NCI-H1105 (cell line): ENCODE data around the gene FAM114A1.

Source experiments
- DNase-seq: peaks from one replicate; lab custom pipeline; 2025; lab: John Stamatoyannopoulos, UW

FAM114A1 gene

DNA sequence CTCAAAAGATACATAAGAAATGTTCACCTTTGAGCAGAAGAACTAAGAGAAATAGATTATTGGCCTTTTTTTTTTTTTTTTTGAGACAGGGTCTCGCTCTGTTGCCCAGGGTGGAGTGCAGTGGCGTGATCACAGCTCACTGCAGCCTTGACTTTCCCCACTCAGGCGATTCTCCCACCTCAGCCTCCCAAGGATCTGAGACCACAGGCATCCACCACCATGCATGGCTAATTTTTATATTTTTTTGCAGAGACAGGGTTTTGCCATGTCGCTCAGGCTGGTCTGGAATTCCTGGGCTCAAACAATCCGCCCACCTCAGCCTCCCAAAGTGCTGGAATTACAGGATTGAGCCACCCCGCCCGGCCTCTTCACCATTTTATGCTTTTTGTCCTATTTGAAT lies 8.1 kb upstream of the FAM114A1 start:
- no peak for DNase-seq

DNA sequence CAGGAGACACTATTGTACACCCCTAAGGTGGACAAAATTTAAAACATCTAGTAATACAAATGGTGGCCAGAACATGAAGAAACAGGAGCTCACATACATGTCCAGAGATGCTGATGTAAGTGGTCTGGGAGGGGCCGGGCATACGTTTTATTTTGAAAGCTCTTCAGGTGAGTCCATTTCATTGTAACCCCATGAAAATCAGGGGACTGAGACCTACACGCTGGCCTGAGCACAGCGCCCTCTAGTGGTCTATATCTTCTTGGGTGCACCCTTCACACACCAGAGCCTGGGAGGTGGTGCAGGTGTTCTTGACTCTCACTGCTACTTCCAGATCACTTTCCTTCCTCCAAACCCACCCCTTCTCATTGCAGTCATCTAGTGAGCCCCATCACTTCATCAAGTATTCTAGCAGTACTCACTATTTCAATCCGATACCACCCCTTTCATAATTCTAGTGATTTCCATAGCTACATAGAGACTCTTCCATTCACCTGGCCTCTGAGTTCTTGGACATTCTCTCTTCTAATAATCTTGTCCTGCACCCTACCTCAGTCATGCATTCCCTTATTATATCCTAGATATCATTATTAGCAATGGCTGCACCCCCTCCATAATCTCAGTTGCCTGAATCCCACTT lies 6.7 kb upstream of the FAM114A1 start:
- peak; percentile 14 for DNase-seq

DNA sequence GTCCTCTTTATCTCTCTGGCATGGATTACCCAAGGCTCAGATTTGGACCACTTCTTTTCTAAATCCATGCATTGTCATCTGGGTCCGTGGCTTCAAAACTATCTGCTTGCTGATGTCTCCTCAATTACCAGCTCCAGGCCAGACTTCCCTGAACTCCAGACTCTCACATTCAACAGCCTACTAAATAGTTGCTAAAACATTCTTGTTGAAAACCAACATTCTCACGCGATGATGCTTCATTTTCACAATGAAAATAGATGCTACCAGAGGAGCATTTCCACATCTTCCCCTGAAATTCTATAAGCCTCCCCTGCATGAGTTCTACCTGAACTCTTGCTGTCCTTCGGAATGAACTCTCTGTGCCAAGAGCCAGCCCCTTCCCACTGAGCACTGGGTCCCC lies 5.8 kb upstream of the FAM114A1 start:
- DNase-seq = no peak

DNA sequence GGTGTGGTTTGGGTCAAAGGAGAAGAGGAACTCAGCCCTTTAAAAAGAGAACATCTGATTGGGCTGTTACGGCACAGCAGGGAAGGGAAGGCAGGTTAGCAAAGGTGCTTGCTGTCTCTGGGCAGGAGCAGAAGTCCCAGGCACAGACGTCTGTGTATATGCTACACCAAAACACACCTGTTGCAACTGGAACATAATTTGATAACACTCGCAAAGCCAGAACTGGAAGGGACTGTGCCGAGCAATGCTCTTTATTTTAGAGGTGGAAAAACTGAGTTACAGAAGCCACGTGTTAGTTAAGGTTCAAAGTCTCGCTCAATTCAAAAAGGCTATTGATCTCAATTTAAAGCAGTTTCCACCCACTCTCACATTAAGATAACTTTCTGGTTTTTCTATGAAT lies 2.2 kb upstream of the FAM114A1 start:
- DNase-seq = no peak

DNA sequence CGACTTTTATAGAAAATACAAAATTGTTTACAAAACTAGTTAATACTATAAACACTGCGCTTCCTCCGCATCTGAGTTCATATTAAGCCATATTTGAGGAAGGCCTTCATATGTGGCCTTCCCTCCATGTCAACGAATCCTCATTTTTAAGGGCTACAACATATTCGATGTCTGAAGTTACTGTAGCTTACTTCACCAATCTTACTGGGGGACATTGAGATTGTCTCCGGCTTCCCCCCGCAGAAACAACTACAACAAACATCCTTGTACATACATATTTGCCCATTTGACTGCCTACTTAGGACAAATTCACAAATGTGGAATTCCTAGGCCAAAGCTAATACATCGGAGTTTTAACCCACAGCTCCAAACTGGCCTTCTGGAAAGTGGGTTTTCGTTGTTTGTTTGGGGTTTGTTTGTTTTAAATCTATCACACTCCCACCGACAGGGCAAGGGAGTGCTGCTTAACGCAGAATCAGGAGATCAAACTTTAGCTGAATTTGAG lies 581 bp upstream of the FAM114A1 start:
- no peak for DNase-seq

DNA sequence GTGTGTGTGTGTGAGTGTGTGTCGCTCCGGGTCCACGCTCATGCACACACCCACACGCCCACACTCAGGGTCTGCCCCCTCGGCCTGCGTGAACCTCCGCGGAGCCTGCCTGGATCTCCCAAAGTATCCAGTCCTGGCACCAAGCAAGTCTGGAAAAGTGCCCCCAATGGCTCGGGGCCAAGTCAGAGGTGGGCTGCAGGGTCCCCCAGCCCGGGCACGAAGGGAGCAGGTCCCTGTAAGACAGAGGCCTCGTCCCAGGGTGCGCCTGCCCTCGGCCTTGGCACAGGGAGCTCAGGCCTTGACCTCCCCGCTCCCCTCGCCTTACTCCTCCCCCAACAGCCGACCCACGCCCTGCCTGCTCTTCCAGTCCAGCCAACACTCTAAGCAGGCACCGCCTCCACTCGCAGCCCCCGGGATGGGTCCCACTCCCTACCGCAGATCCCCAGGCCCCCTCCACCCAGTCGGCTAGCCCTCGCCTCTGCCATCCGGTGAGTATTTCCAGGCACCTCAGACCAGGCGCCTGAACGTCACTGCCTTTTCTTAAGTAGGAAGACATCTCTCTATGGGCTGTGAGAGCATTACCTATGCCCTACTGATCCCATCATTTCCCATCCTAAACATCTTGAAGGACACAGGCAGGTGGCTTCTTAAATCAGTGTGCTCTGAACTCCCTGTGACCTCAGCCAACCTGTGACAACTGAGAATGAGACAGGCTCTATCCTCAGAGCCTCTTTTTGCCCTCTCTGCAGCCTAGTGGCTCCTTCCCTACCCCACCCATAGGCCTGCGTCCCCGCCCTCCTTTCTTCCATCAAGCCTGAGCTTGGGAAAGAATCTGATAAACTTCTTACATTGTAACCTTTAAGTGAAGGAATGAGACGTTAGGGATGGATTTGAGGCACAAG lies 704 bp downstream of the FAM114A1 start:
- no peak for DNase-seq

DNA sequence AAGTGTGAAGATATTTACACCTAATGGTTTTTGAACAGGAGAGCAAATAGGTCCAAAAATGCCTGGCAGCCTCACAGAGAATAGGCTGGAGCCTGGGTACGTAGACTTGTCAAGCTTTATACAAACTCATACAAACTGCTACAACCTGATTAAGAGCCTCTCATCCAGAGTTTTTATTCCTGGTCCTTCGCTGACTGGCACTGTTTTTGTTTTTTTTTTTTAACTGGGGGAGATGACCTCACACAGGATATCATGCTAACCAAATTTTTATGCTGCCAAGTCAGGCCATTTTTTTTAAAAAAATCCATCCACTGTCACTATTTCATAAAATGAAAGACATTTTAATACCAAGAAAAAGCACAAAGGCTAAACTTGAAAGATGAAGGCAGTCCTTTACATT lies 1.9 kb downstream of the FAM114A1 start:
- DNase-seq = no peak

DNA sequence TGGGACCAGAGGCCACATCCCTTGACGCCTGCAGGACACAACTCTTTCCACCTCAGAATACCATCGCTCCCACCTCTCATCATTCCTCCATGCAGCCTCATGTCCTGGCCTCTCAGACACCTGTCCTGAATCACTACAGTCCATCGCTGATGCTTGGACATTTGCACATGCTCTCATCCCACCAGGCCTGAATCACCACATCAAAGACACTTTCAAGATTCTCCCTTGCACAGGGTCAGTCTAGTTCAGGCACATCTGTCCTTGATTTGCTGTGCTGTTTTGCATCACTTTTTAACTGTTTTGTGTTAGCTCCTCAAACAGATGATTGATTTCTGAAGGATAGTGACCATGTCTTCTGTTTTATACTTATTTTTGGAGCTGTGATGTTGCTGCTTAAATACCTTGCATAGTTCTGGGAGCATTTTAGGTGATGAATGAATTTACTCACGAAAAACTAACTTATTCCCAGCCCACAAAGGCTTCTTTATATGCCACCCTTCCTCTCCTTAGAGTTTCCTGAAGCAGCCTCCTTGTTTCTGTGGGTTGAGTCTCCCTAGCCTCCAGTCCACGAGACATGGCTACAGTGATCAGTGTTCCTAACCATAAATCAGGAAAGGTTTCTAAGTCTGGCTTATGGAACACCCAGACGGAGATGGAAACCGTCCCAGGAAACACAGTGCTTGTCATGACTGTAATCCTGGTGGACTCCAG lies 2.6 kb downstream of the FAM114A1 start:
- no peak for DNase-seq

DNA sequence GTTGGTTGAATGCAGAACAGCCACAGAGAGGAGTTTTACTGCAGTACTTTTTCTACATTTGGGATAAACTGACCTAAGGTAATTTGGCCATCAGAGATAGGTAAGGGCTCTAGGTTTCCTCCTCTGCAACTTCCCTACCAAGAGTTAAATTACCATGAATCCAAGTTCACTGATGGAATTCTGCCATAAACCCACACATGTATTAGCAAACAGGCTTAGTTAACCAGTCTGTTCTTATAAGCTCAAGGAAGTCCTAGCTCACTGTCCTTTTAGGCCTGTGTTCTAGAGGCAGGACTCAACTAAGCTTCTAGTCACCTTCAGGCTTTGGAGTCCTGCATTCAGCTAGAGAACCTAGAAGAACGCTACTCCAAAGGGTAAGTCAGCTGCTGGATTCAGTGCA lies 4.0 kb downstream of the FAM114A1 start:
- no peak for DNase-seq

DNA sequence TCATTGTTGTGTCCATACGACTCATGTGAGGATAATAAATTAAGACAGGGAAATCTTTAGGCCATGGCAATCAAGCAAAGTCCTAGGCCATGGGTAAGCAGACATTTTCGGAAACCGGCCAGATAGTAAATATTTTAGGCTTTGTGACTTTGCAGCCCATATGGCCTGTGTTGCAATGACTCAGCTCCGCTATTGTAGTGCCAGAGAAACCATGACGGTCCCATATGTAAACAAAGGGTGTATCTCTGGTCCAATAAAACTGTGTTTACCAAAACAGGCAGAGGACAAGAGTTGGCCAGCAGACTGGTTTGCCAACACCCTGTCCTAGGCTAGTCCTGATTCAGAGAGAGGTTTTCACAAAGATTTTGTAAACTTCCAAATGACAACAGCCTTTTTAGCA lies 5.0 kb downstream of the FAM114A1 start:
- no peak for DNase-seq

DNA sequence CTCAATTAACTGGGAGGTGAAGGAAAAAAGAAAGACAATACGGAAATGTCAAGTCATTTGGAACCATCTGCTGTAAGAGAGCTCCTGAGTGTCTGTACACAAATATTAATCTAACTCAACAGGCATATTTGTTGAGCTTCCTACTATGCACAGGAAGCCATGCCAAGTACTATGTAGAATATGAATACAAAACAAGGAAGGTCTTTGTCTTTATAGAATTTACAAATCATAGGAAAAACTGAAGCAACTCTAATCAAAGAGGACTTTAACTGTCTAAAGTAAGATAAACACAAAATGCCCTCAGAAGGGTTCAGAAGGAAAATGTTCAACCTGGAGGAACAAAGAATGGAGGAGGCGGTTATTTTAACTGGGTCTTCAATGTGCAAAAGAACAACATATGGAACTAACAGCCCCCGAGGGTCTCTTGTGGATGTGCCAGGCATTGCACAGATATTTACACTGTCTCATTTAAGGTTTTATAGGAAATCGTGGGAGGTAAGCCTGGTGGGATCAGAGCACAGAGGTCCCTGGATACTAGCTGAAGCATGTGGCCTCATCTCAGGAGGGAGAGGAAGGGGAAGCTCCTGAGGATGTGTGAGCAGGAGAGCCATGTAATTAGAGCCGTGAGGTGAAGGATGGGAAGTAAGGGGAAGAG lies 5.8 kb downstream of the FAM114A1 start:
- DNase-seq = no peak

DNA sequence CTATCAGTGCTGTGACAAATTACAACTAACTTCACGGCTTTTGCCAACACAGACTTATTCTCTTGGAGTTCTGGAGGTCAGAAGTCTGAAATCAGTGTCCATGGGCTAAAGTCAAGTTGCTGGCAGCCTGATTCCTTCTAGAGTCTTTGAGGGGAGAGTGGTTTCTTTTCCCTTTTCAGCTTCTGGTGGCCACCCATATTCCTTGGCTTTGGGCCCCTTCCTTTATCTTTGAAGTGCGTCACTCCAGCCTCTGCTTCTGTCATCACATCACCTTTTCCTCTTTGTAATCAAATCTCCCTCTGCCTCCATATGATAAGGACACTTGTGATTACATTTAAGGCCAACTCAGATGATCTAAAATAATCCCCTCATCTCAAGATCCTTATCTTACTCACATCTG lies 9.0 kb downstream of the FAM114A1 start:
- no peak for DNase-seq

DNA sequence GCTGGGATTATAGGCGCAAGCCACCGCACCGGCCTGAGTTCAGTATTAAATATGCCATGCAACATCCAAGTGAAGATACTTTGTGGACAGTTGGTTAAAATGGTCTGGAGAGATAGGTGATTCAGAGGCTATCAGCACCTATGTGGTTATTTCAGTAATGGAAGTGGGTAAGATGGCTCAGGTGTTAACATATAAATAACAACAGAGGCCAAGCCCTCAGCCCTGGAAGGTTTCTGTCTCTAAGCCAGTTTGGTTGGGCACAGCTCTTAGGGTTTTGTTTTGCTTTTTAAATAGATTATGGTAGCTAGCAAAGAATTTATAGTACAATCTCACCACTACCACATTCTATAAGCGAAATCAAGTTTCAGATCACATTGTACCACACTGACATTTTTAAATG lies 16.6 kb downstream of the FAM114A1 start:
- no peak for DNase-seq

DNA sequence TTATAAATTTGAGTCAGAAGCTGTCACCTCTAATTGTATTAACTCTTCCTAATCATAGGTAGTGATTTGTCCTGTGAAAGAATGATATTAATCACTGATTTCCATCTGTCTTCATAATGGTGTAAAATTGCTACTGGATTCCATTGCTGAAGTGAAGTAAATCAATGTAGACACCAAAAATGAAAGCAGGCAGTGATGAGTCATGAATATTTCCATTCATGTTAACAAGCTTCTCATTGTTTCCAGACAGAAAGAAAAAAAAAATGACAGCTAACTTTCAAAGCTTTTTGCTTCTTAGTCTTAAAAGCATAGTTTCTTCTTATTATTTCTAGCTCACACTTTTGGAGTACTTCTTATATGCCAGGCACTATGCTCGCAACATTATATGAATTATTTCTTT lies 21.5 kb downstream of the FAM114A1 start:
- no peak for DNase-seq

DNA sequence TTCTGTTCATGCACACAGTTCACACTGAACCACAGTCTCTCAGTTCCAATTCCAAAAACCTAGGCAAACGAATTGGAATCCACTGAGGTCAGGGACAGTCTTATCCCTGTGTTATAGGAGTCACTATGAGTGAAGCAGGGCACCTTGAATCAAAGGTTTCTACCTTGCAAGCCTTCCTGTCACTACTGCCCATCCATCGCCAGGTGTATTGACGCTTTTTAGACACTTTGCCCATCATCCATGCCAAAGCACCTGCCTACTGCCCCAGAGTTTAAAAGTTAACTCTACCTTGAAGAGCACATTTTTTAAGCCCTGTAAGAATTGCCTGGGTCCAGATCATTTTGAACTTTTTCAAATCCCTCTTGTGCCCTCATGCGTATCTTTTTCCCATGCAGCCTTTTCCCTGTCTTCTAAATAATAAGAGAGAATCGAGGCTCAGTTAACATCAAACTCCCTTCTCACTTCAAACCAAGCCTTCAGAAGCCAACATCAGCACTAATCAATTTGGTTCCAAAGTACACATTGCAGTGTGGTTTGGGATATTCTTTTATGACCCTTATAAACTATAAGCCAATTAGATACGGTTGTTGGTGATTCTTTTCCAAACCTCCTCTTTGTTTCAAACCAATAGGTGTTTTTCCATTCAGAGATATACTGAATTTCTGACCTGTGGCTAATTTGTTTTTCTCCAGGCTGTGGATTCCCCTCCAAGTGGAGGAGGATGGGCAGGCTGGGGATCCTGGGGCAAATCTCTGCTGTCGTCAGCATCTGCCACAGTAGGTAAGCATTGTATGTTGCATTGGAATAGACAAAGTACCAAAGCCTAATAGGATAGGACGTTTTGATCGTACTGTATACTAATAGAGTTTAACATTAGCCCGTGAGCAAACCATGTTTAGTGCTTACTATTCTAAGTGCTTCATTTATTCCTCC lies 23.7 kb downstream of the FAM114A1 start:
- no peak for DNase-seq

DNA sequence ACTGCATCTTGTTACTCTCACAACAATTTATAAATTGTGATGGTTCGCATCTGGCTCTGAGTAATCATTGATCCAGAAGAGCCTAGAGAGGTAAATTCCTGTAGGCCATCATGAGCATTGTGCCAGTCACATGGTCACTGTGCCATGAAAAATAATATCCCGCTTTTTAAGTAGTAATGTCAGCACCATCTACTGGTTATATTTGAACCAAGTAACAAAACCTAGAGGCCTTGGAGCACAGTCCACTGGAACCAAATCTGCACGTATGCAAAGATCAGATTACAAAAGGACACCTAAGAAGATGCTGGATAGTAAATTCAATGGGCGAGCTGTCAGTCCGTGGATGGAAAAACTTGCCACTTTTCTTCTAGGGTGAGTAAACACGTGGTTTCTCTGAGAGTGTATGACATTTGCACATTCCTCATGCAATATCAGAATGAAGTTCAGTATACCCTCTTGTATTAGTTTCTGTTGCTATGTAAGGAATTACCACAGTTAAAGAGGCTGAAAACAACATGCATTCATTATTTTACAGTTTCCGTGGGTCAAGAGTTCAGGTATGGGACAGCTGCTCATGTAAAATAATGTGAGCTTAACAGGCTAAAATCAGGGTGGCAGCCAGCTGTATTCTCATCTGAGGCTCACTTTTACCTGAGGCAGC lies 26.8 kb downstream of the FAM114A1 start:
- DNase-seq = no peak

DNA sequence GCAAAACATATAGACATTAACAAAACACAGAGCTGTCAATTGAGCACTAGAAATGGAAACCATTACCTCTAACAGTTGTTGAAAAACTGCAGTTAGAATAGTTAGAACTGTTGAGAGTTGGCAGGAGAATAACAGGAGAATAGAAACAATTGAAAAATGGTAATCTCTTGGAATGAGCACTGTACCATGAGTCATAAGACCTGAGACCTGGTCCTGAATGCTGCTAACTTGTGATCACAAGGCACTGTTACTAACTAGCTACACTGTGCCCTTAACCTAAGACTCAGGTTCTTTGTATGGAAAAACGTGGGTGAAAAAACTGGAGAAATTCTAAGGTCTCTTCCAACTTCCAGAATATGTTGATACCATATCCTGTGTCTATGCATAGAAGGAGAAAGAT lies 29.3 kb downstream of the FAM114A1 start:
- no peak for DNase-seq

DNA sequence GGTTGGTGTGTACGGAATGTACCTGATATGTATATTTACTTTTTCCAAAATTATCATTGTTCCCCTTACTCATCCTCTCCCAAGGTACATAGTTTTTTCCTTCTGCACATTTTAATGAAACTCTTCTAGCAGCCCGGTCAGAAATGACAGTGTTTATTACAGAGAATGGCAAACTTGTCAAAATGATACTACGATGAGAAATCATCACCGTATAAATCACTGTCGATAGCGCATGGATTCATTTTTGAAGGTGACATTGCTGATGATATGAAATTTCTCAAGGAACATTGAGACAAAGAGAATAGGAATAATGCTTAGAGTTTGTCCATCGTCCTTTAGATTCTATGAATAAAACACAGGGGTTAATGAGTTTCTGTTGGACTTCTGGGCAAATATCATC lies 30.6 kb downstream of the FAM114A1 start:
- DNase-seq = no peak

DNA sequence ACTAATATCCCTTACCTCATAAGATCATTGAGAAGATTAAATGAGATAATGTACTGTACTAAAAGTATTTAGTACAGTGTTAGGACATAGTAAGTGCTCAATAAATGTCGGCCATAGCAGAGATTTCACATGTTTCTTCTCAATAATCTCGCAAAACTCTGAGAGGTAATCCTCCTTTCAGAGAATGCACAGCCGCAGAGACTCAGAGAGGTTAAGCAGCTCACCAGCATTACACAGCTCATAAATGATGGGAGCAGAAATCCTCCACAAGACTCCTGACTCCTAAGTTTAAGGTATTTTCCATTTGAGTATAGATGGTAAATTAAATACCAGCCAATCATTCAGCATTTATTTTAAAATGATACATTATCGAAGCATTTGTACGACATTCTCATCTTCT lies 34.6 kb downstream of the FAM114A1 start:
- DNase-seq = no peak

DNA sequence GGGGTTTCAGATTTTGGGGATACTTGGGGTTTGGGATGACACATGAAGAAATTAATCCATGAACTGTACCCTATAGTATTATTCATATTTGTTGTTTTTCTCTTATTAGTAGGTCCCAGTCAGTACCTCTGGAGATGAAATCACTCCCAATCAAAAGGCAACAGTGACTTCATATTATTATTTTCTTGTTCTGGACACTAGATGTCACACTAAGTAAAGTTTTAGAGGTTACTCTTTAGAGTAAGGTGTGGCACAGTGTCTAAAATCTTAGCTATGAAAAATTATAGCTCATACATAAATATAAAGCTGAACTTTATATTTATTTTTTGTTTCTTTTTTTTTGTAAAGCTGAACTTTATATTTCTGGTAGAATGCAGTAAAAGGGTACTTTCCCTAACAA lies 35.1 kb downstream of the FAM114A1 start:
- no peak for DNase-seq
